Measurements from ENCODE around the gene RAB6A. TPM values are rescaled to one million over a fixed set of nuclear protein-coding genes. Genes with fewer than 3 reads are reported as not detected.
A peak's percentile ranks its signal among the peaks of the same experiment; 100 is the strongest.
"Not testable (repeated sequence)": the region's sequence is repeated elsewhere in the genome, so short reads cannot be mapped to it uniquely, and the experiment has no call there.

Gene RAB6A
- total RNA-seq, 4 donors from 2014 or later: 89.7 to 182 (median 113) TPM

DNA sequence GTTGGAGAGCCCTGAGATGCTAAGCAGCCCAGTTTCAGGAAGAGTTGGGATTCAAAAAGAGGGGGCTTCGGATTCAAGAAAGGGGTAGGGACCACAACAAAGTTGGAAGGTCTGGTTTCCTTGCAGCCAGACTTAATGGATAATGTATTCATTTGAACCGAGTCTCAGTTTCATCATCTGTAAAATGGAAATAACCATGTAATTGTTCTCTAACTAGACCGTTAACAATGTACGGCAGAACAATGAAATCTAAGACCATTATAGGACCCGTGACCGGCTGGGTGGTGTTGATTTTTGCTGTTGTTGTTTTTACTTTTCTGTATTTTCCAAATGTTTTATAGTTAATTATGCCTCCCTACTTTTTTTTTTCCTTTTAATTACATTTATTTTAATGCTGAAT is 20.4 kb upstream of the RAB6A start:
- WGBS: 94% methylated on average over 6 of the region's 6 CpGs

DNA sequence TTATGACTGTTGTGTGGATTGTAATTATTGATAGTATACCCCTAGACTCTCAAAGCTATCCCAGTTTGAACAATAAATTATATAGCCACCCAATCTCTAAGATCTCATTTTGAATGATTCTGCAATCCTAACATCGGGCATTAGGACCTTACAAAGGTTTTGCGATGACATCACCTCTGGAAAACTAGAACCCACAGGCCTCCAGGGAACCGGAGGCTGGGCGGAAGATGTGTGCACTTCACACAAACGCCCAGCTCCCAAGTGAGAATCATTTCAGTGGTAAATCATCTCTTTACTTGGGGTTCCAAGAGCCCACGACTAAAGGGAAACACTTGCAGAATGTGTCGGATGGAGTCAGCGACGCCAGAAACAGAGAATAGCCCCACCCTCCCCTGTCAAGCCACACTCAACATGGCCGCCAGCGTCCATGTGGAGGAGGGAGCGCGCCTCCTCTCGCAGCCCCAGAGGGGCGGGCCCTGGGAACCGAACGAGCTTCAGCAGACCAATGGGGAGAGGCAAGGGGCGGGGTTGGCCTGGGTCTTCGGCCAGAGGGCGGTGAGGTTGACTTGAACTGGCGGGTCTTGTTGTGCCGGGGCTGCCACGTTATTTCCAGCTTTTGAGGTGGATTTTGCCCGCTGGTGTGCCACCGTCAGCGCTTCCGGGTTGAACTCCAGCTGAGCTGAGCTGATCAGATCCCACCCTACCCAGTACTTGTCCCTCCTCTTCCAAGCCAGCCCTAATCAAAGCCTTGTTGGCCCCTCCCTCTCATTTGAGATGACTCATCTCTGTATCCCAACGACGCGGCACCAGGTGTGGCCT is 18.4 kb upstream of the RAB6A start:
- Histone ChIP-seq H3K4me3 (peak overlapping the region; percentile 58), H3K36me3 (no peaks in the 10 kb centered on the region), H3K27ac (peak overlapping the region; percentile 97), H3K27me3 (no peaks in the 10 kb centered on the region), H3K9me3 (no peaks in the 10 kb centered on the region), H3K4me1 (peaks cover 9% of the 10 kb centered on the region)
- 0% methylated on average over 30 of the region's 30 CpGs for WGBS
- TF ChIP-seq POLR2AphosphoS5 (IDR thresholded peaks at IDR 0.05) (peak in 2 of 3 donors; percentile 52 to 96), EP300 (IDR thresholded peaks at IDR 0.05) (no peak)
- DNase-seq (ENCODE audit: low spot score in 2 of 2): peak; percentile 99

More for the DNA sequence above, 20.4 kb upstream of the RAB6A start:
- H3K4me3 ChIP-seq: no peak overlapping the region
- no peaks in the 10 kb centered on the region for H3K36me3 ChIP-seq
- no peak for DNase-seq (ENCODE audit: low spot score in 2 of 2)
- peaks cover 9% of the 10 kb centered on the region for H3K4me1 ChIP-seq
- no peaks in the 10 kb centered on the region for H3K9me3 ChIP-seq
- TF ChIP-seq EP300 (IDR thresholded peaks at IDR 0.05) (no peak), POLR2A (IDR thresholded peaks at IDR 0.05) (no peak), POLR2AphosphoS5 (IDR thresholded peaks at IDR 0.05) (no peak)
- TF ChIP-seq, protein P1, sequence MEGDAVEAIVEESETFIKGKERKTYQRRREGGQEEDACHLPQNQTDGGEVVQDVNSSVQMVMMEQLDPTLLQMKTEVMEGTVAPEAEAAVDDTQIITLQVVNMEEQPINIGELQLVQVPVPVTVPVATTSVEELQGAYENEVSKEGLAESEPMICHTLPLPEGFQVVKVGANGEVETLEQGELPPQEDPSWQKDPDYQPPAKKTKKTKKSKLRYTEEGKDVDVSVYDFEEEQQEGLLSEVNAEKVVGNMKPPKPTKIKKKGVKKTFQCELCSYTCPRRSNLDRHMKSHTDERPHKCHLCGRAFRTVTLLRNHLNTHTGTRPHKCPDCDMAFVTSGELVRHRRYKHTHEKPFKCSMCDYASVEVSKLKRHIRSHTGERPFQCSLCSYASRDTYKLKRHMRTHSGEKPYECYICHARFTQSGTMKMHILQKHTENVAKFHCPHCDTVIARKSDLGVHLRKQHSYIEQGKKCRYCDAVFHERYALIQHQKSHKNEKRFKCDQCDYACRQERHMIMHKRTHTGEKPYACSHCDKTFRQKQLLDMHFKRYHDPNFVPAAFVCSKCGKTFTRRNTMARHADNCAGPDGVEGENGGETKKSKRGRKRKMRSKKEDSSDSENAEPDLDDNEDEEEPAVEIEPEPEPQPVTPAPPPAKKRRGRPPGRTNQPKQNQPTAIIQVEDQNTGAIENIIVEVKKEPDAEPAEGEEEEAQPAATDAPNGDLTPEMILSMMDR (IDR thresholded peaks at IDR 0.05): no peak
- H3K27ac ChIP-seq: no peak overlapping the region
- no peaks in the 10 kb centered on the region for H3K27me3 ChIP-seq

DNA sequence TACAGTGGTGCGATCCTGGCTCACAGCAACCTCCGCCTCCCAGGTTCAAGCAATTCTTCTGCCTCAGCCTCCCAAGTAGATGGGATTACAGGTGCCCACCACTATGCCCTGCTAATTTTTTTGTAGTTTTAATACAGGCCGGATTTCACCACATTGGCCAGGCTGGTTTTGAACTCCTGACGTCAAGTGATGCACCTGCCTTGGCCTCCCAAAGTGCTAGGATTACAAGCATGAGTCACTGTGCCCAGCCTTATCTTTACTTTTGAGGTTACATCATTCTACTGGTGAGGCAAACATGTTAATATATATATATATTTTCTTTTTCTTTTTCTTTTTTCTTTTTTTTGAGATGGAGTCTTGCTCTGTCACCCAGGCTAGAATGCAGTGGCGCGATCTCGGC is 9.9 kb upstream of the RAB6A start:
- H3K27me3 ChIP-seq; H3K27ac ChIP-seq; H3K4me3 ChIP-seq; H3K4me1 ChIP-seq; H3K9me3 ChIP-seq; H3K36me3 ChIP-seq; DNase-seq (ENCODE audit: low spot score in 2 of 2): not testable (repeated sequence)
- WGBS: 96% methylated on average over 7 of the region's 7 CpGs

DNA sequence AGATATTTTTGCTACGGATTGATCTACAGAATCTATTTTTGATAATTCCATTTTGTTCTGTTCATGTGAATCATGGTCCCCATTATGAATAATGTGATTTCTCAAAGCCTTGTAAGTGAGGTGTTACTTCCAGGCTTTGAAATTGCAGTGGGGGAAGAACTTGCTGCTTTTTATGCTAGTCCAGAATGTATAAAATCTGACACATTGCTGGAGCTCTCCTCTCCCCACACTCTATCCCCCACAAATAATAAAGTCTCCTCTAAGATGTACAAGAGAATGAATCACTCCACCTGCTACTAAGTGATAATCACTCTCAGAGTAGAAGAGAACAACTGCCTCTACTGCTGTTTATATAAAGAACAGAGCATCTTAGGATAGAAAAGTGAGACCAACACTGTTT is 5.9 kb upstream of the RAB6A start:
- no peak for DNase-seq (ENCODE audit: low spot score in 2 of 2)
- 47% methylated on average over 1 of the region's 1 CpG for WGBS
- TF ChIP-seq EP300 (IDR thresholded peaks at IDR 0.05): no peak
- TF ChIP-seq, protein P1 (IDR thresholded peaks at IDR 0.05): no peak
- TF ChIP-seq POLR2A (IDR thresholded peaks at IDR 0.05): no peak
- no peak for TF ChIP-seq POLR2AphosphoS5 (IDR thresholded peaks at IDR 0.05)

DNA sequence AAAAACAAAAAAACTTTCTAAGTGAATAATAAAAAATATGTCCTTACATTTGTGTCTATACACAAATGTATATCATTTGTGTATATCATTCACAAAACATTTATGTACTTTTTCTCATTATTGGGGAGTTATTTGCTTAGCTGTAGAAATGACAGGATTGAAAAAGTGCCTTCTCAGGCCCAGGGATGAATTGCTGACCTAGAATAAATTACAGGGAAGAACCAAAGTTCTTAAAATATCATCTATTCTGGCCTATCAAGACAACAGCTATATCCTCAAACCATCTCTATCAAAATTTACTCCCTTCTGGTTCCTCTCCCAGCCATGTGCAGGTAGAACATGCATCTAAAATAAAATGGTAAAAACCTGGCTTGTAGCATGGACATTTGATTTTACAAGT is 1.9 kb upstream of the RAB6A start:
- TF ChIP-seq, protein P1 (IDR thresholded peaks at IDR 0.05): no peak
- TF ChIP-seq EP300 (IDR thresholded peaks at IDR 0.05) (no peak), POLR2A (IDR thresholded peaks at IDR 0.05) (no peak), POLR2AphosphoS5 (IDR thresholded peaks at IDR 0.05) (no peak)
- no peak for DNase-seq (ENCODE audit: low spot score in 2 of 2)
- no peaks in the 10 kb centered on the region for H3K36me3 ChIP-seq

More for the DNA sequence above, 5.9 kb upstream of the RAB6A start:
- no peaks in the 10 kb centered on the region for H3K27me3 ChIP-seq
- no peak overlapping the region for H3K4me3 ChIP-seq
- no peaks in the 10 kb centered on the region for H3K9me3 ChIP-seq
- H3K27ac ChIP-seq: no peak overlapping the region
- H3K4me1 ChIP-seq: peaks cover under 1% of the 10 kb centered on the region
- H3K36me3 ChIP-seq: no peaks in the 10 kb centered on the region

DNA sequence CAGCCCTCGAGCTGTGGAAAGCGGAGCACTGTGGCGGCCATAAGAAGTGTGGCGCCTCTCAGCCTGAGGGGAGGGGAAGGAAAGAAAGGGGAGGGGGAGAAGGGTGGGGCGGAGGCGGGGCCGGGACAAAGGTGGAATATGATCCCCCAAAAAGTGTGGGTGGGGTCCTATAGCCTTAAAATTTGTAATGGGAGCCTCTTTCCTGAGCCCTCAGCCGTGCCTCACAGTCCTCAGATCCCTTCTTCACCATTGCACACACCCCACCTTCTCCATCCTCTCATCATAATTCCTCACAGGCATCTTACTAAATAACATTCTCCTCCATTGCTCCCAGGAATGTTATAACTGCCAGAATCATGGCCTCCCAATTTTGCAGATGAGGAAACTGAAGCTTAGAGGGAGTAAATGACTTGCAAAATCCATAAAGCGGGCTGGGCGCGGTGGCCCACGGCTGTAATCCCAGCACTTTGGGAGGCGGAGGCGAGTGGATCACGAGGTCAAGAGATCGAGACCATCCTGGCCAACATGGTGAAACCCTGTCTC is 600 bp upstream of the RAB6A start:
- TF ChIP-seq POLR2A (IDR thresholded peaks at IDR 0.05): no peak
- peak; percentile 20 for TF ChIP-seq EP300 (IDR thresholded peaks at IDR 0.05)
- TF ChIP-seq POLR2AphosphoS5 (IDR thresholded peaks at IDR 0.05): peak in 1 of 3 donors; percentile 100
- TF ChIP-seq, protein P1 (IDR thresholded peaks at IDR 0.05): no peak
- no peak for DNase-seq (ENCODE audit: low spot score in 2 of 2)
- Histone ChIP-seq H3K4me3 (peak overlapping the region; percentile 91), H3K9me3 (no peaks in the 10 kb centered on the region), H3K27ac (peak overlapping the region; percentile 95), H3K27me3 (no peaks in the 10 kb centered on the region), H3K36me3 (no peaks in the 10 kb centered on the region), H3K4me1 (peaks cover 35% of the 10 kb centered on the region)
- 50% methylated on average over 16 of the region's 16 CpGs for WGBS

More for the DNA sequence above, 1.9 kb upstream of the RAB6A start:
- H3K27ac ChIP-seq: no peak overlapping the region
- H3K4me1 ChIP-seq: peaks cover 29% of the 10 kb centered on the region
- no peak overlapping the region for H3K4me3 ChIP-seq
- H3K27me3 ChIP-seq: no peaks in the 10 kb centered on the region
- no peaks in the 10 kb centered on the region for H3K9me3 ChIP-seq
